HFF-Myc (cell line): ENCODE measurements around the gene CCSER1.

Source experiments
- DNase-seq: peaks from one replicate; pipeline ENCODE4 v3.0.0-alpha.2; 2011; ENCODE audit warnings: low read depth; ENCODE audit errors: extremely low read depth
- H3K4me3 ChIP-seq: replicated peaks from 2 replicates; pipeline ENCODE4 v1.5.1; 2011; ENCODE audit warnings: low read depth, mild to moderate bottlenecking, control low read depth, low read length
- CTCF ChIP-seq: IDR thresholded peaks from 2 replicates; pipeline ENCODE4 v1.5.1; 2012; ENCODE audit warnings: mild to moderate bottlenecking, low read depth, low read length, control low read depth; ENCODE audit errors: missing control alignments

Gene CCSER1

GRCh38 chr4:90606781-90607180 lies 479.6 kb downstream of the CCSER1 start:
- H3K4me3 ChIP-seq, result no peak overlapping the region
- no peak for TF ChIP-seq CTCF
- no peak for DNase-seq

- no peak for DNase-seq
- no peak for TF ChIP-seq CTCF
- no peak overlapping the region for H3K4me3 ChIP-seq
Measured at GRCh38 chr4:90614371-90614770, 487.2 kb downstream of the CCSER1 start.

GRCh38 chr4:90621080-90621479 lies 493.9 kb downstream of the CCSER1 start:
- no peak for TF ChIP-seq CTCF
- H3K4me3 ChIP-seq, result no peak overlapping the region
- DNase-seq, result no peak

- no peak for DNase-seq
- no peak overlapping the region for H3K4me3 ChIP-seq
- TF ChIP-seq CTCF, result no peak
Measured at GRCh38 chr4:90624781-90625180, 497.6 kb downstream of the CCSER1 start.

- no peak for TF ChIP-seq CTCF
- H3K4me3 ChIP-seq, result no peak overlapping the region
- no peak for DNase-seq
Measured at GRCh38 chr4:90641861-90642599, 514.8 kb downstream of the CCSER1 start.

GRCh38 chr4:90643156-90643555 lies 516.0 kb downstream of the CCSER1 start:
- no peak overlapping the region for H3K4me3 ChIP-seq
- no peak for TF ChIP-seq CTCF
- no peak for DNase-seq

- DNase-seq, result no peak
- no peak for TF ChIP-seq CTCF
- H3K4me3 ChIP-seq, result no peak overlapping the region
Measured at GRCh38 chr4:90648311-90648710, 521.1 kb downstream of the CCSER1 start.
